DMS53 treated with DMSO at 0.1 percent for 48 hours (cell line): ENCODE results near the gene RNF8.
"Not testable (repeated sequence)": the region's sequence is repeated elsewhere in the genome, so short reads cannot be mapped to it uniquely, and the experiment has no call there.

Experiments
- DNase-seq: peaks from one replicate; lab custom pipeline; 2025; ENCODE audit not compliant: unreplicated experiment; lab: John Stamatoyannopoulos, UW

Gene RNF8

GRCh38 chr6:37321101-37321500 is 32.7 kb upstream of the RNF8 start:
- DNase-seq: no peak

DNA sequence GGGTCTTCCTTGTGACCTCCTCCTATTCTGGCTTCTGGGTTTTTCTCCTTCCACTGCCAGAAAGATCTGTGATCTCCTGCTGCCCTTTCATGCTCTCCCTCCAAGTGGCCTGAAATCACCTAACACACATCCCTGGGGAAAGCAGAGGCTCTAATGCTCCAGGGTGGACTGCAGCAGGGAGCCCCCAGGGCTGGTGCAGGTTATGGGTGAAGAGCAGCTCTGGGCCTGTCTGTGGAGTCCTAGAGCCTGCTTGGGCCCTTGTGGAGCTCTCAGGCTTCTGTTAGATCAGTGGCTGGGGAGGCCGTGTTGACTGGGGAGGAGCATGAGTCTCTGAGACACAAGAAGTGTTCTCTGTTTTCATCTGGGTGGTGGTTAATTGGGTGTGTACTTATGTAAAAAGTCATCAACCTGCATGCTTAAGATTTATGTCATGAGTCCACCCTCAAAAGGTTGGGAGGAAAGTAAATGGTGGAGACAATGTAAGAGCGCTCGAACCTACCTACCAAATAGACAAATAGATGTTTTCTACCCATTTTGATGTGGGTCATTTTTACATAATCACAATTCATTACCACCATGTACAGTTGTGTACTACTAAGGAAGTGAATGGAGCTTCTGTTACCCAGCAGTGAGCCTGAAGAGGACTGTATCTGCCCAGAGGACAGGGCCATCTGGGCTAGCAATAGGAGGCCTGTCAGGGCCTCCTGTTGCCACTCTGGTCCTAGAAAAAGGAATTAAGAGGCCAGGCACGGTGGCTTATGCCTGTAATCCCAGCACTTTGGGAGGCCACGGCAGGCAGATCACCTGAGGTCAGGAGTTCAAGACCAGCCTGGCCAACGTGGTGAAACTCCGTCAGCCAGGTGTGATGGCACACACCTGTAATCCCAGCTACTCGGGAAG is 32.0 kb upstream of the RNF8 start:
- no peak for DNase-seq

DNA sequence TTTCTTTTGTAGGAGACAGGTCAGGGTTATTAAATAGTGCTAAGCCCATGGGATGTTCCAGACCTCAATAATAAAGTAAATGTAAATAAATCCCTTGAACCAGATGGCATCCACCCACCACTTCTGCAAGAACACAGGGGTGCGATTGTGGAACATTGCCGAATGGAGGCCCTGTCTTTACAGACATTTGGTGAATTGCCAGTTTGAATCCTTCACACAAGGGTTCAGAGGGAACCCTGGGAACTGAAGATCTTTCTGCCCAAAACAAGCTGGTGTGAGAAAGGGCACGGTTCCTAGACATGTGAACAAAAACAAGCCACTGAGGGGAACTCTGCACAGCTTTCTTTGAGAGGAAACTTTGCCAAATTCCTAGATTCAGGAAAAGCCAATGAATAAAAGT is 30.2 kb upstream of the RNF8 start:
- DNase-seq: no peak

DNA sequence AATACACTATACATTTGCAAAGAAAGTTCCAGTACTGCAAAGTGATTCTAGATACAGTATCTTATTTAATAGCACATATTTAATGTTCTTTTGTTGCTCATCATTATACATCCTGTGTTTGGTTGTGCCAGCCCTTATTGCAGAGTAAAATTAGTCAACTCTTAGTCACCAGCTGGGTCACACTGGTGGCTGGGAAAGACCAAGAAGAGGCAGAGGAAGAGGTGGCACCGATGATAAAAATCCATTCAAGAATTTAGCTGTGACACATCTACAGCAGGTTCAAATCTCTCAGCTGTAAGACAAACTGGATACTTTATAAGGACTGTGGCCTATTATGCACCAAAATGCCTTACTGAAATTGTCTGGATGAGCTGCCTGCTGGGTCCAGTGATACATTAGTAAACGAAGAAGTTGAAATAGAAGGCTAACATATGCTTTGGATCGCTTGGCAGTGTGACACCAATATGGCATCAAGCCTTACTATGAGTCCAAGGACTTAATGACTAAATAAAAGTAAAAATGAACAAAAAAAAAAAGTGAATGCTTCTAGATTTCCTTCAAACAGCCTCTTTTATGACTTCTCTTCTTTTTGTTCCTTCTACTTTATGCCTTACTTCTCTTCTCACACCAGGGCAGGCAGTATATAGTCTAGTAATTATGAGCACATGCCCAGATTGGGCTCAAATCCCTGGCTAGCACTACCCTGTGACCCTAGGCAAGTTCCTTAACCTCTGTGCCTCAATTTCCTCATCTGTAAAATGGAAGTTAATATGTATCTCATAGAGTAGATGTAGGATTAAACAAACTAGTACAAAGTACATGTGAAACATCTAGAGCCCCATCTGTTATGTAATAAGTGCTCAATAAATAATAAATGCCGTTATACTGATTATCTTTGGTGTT is 29.4 kb upstream of the RNF8 start:
- no peak for DNase-seq

GRCh38 chr6:37330345-37330744 is 23.4 kb upstream of the RNF8 start:
- DNase-seq: not testable (repeated sequence)

- DNase-seq: no peak
Measured at GRCh38 chr6:37331047-37331446, 22.7 kb upstream of the RNF8 start.

- DNase-seq: no peak
Measured at GRCh38 chr6:37332894-37333293, 20.9 kb upstream of the RNF8 start.

DNA sequence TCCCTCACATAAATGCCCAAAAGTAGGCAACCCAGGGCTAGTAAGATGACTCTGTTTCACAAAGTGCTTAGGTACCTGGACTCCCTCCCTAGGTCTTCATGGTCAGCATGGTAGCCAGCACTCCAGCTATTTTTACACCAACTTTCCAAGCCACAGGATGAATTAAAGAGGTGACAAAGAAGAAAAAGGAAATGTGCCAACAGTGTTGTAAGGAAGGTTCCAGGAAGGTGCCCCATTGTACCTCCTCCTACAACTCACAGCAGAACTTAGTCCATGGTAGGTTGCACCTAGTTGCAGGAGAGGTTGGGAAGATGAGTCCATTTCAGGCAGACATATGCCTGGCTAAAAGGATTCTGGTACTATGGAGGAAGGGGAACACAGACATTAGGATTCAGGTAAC is 19.7 kb upstream of the RNF8 start:
- DNase-seq: no peak

DNA sequence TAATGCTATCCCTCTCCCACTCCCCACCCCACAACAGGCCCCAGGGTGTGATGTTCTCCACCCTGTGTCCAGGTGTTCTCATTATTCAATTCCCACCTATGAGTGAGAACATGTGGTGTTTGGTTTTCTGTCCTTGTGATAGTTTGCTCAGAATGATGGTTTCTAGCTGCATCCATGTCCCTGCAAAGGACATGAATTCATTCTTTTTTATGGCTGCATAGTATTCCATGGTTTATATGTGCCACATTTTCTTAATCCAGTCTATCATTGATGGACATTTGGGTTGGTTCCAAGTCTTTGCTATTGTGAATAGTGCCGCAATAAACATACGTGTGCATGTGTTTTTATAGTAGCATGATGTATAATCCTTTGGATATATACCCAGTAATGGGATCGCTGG is 15.5 kb upstream of the RNF8 start:
- DNase-seq: not testable (repeated sequence)

DNA sequence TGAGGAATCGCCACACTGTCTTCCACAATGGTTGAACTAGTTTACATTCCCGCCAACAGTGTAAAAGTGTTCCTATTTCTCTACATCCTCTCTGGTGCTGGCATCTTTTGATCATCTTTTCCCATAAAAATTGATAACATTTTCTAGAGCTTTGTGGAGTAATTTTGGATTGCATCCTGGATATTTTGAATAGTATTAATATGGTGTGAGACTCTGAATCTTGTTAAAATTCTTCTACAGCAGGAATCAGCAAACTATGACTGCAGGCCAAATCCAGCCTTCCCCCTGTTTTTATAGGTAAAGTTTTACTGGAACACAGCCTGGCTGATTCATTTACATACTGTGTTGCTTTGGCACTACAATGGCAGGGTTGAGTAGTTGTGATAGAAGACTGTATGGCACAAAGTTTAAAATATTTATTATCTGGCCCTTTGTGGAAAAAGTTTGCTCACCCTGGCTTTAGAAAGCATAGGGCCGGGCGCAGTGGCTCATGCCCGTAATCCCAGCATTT is 15.0 kb upstream of the RNF8 start:
- no peak for DNase-seq

DNA sequence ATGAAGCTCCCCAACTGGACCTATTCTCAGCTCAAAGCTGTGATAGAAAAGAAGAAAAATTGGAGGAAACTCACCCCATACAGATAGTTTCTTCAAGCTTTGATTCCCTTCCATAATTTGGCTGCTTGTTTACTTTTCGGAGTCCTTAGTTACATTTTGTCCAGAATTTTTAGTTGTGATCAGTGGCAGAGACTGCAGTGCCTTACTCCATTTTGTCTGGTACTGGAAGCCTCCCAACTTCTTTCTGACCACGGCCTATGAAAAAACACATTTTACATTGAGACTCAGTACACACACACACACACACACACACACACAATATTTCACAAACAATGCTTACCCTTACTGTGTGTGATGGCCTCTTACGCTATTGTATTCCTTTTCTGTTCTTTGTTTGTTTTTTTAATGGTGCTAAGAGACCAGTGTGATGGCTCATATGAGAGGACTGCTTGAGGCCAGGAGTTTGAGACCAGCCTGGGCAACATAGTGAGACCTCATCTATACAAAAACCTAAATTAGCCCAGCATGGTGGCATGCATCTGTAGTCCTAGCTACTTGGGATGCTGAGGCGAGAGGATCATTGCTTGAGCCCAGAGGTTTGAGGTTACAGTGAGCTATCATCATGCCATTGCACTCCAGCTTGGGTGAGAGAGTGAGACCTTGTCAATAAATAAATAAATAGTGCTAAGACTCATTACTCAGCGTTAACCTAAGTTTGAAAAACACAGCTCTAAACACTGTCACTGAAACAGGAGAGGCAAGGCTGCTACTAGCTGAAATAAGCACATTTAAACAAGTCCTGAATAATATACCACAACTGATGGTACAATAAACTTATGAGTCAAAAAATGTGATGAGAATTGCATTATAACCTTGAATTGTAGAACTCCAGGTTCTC is 13.8 kb upstream of the RNF8 start:
- DNase-seq: no peak

GRCh38 chr6:37340639-37340943 is 13.2 kb upstream of the RNF8 start:
- DNase-seq: no peak

- no peak for DNase-seq
Measured at GRCh38 chr6:37343248-37343647, 10.5 kb upstream of the RNF8 start.

DNA sequence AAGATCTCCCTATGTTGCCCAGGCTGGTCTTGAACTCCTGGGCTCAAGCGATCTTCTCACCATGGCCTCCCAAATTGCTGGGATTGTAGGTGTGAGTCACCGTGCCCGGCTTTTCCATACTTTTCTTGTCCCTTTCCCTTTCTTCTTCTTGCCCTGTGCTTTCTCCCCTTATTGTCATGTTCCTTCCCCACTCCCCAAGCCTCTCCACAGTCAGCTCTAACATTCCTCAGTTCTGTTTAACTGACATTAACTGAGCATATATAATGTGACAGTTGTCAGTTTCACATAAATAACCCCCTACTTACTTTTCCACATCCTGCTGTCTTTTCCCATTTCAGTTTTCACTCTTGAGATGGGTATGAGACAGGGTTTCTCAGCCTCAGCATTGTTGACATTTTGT is 9.5 kb upstream of the RNF8 start:
- DNase-seq: no peak

DNA sequence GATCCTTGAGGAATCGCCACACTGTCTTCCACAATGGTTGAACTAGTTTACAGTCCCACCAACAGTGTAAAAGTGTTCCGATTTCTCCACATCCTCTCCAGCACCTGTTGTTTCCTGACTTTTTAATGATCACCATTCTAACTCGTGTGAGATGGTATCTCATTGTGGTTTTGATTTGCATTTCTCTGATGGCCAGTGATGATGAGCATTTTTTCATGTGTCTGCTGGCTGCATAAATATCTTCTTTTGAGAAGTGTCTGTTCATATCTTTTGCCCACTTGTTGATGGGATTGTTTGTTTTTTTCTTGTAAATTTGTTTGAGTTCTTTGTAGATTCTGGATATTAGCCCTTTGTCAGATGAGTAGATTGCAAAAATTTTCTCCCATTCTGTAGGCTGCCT is 8.0 kb upstream of the RNF8 start:
- DNase-seq: not testable (repeated sequence)

GRCh38 chr6:37347177-37347576 is 6.6 kb upstream of the RNF8 start:
- DNase-seq: no peak

GRCh38 chr6:37347670-37348111 is 6.1 kb upstream of the RNF8 start:
- DNase-seq: no peak

GRCh38 chr6:37351027-37351426 is 2.8 kb upstream of the RNF8 start:
- DNase-seq: no peak

GRCh38 chr6:37352384-37352783 is 1.4 kb upstream of the RNF8 start:
- no peak for DNase-seq

GRCh38 chr6:37354526-37355384 is 972 bp downstream of the RNF8 start:
- no peak for DNase-seq
